ENCODE data around the gene ANO1. TPM values are rescaled to one million over a fixed set of nuclear protein-coding genes. Genes with fewer than 3 reads are reported as not detected.

The ANO1 gene
- total and polyA plus RNA-seq, 4 donors: 7.8 to 64.8 (median 32.2) TPM

GRCh38 chr11:70130636-70131035 is 52.5 kb downstream of the ANO1 start (continued):
- TF ChIP-seq GABPA (IDR thresholded peaks at IDR 0.05 in 1 of 2, conservative IDR thresholded peaks at IDR 0.05 in 1 of 2) (no peak), ATF3 (IDR thresholded peaks at IDR 0.05) (no peak)

GRCh38 chr11:70131606-70132190 is 53.6 kb downstream of the ANO1 start:
- 95% methylated on average over 19 of the region's 19 CpGs for WGBS
- peaks cover 3 to 25% (median 22%) of the 10 kb centered on the region in 4 donors for H3K4me1 ChIP-seq (ENCODE audit: control insufficient read depth in 4 of 4, insufficient read depth in 4 of 4, low read length in 3 of 4)
- H3K27me3 ChIP-seq (ENCODE audit: control insufficient read depth in 4 of 4, insufficient read depth in 4 of 4, low read length in 3 of 4): no peaks in the 10 kb centered on the region
- no peaks in the 10 kb centered on the region for H3K9me3 ChIP-seq (ENCODE audit: control insufficient read depth in 4 of 4, low read length in 3 of 4)
- no peak overlapping the region for H3K4me3 ChIP-seq (ENCODE audit: low read depth in 1 of 3, low read length in 3 of 3)
- no peak for DNase-seq (ENCODE audit: low spot score)
- H3K9ac ChIP-seq (ENCODE audit: low read depth in 1 of 2, low read length in 2 of 2): no peak overlapping the region
- H3K36me3 ChIP-seq (ENCODE audit: control insufficient read depth in 4 of 4, insufficient read depth in 3 of 4, low read depth in 1 of 4, low read length in 3 of 4): peaks cover 1 to 50% (median 16%) of the 10 kb centered on the region in 4 donors
- no peak overlapping the region for H3K27ac ChIP-seq (ENCODE audit: low read depth in 1 of 2, low read length in 2 of 2)
- TF ChIP-seq RXRA (IDR thresholded peaks at IDR 0.05) (no peak), GABPA (IDR thresholded peaks at IDR 0.05 in 1 of 2, conservative IDR thresholded peaks at IDR 0.05 in 1 of 2) (no peak), ATF3 (IDR thresholded peaks at IDR 0.05) (no peak), HNF4G (IDR thresholded peaks at IDR 0.05) (no peak), FOXA2 (IDR thresholded peaks at IDR 0.05) (no peak)

- H3K36me3 ChIP-seq (ENCODE audit: control insufficient read depth in 4 of 4, insufficient read depth in 3 of 4, low read depth in 1 of 4, low read length in 3 of 4): peaks cover 1 to 50% (median 16%) of the 10 kb centered on the region in 4 donors
- WGBS: 86% methylated on average over 6 of the region's 6 CpGs
- no peak overlapping the region for H3K27ac ChIP-seq (ENCODE audit: low read depth in 1 of 2, low read length in 2 of 2)
- no peak for TF ChIP-seq ZBTB33 (IDR thresholded peaks at IDR 0.05)
- TF ChIP-seq CTCF (IDR thresholded peaks at IDR 0.05; ENCODE audit: low read depth, low read length, missing input control): no peak
- TF ChIP-seq REST (IDR thresholded peaks at IDR 0.05): no peak
- no peak for TF ChIP-seq MAX (IDR thresholded peaks at IDR 0.05)
- H3K4me1 ChIP-seq (ENCODE audit: control insufficient read depth in 4 of 4, insufficient read depth in 4 of 4, low read length in 3 of 4): peaks cover 3 to 18% (median 17%) of the 10 kb centered on the region in 4 donors
- H3K9me3 ChIP-seq (ENCODE audit: control insufficient read depth in 4 of 4, low read length in 3 of 4): no peaks in the 10 kb centered on the region
- DNase-seq (ENCODE audit: low spot score): no peak
- H3K4me3 ChIP-seq (ENCODE audit: low read depth in 1 of 3, low read length in 3 of 3): no peak overlapping the region
- H3K27me3 ChIP-seq (ENCODE audit: control insufficient read depth in 4 of 4, insufficient read depth in 4 of 4, low read length in 3 of 4): no peaks in the 10 kb centered on the region
- no peak overlapping the region for H3K9ac ChIP-seq (ENCODE audit: low read depth in 1 of 2, low read length in 2 of 2)
Observed at GRCh38 chr11:70132641-70133040, 54.5 kb downstream of the ANO1 start.

Measured in liver (tissue), 9 donors.